Ammon's horn (tissue), 1 donor: ENCODE results near the gene PRPS2.

ENCODE experiments used
- DNase-seq: peaks from one replicate; pipeline ENCODE4 v3.0.0-alpha.2; 2016; ENCODE audit warnings: low spot score

PRPS2 gene

DNA sequence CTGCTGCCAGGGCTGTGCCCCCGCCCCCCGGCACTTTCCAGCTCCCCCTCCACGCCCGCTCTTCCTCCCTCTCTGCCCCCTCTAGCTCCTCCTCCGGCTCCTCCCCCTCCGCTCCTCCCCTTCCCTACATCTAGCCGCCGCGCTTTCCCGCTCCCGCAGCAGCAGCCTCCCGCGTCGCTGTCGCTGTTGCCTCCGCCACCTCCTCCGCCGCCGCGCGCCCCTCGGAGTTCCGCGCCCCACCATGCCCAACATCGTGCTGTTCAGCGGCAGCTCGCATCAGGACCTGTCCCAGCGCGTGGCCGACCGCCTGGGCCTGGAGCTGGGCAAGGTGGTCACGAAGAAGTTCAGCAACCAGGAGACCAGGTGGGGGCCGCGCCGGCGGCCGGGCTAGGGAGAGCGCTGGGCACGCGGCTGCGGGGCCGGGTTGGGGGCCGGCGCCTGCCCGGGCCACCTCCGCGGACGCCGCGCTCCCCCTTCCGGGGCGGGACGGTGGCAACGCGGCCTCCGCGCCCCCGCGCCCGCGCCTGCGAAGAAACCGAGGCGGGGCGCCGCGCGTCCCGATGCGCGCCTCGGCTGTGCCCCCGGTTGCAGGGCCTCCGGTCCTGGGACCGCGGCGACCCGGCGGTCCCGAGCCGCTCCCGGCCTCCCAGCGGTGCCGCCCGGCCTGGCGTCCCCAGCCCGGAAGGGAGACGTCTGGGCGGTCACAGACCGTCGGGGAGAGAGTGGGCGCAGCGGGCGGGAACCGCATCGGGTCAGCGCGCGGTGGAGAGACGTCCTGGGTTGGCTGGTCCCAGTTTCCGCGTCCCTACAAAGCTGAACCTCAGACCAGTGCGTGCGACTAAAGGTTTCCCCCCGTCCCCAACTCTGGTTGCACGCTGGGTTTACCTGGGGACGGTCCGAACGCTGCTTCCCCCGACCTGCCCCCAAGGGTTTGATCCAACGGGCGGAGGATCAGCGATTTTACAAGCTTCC, at the start of gene PRPS2:
Gene PRPS2 (plus strand): TSS at position 156 of the 972 bp plus-strand sequence. CDS start 86 bp downstream, at position 242.
- DNase-seq = peak; percentile 77

DNA sequence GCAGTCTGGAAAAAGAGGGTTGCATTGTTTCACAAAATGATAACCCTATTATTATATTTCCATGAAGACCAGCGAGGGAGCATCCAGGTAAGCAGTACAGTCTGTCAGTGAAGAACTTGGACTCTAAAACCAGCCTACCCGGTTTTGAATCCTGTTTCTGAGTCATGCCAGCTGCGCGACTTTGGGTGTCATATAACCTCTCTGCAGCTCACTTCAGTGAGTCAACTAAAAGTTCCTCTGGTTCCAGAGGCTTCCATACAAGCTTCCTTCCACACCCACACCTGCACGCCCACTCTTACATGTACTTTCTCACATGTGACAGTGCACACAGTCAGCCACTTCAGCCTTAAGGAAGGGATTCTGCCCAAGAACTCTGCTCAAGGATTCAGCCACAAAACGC, 49.8 kb upstream of the PRPS2 start:
- no peak for DNase-seq

DNA sequence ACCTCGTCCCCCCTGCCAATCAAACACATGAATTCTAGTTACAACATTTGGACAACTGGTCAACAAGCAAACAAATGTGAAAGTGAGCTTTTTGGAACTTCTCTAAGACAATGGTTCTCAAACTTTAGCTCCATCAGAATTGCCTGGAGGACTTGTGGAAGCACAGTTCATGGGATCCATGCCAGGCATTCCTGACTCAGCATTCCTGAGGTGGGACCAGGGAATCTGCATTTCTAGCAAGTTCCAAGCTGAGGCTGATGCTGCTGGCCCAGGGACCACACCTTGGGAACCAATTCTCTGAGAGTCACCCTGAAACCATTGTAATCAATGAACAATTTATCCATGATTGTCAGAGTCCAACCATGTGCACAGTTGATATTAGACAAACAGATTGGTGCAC, 43.8 kb upstream of the PRPS2 start:
- DNase-seq = no peak

DNA sequence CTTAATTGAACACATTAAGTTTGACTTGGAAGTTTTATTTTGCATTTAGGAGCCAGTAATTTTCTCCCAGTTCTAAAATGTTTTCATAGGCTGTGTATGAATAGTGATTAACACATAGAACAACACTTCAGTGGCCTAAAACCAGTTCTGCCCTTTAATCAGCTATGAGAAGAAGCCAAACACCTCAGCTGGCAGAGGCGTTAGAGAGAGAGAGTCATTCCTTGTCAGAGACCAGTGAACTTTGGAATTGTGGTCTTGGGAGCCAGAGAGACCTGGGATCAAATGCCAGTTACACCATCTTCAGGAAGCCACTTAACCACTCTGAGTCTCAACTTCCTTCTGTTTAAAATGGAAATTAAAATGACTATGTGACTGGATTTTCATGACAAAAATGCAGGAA, 39.3 kb upstream of the PRPS2 start:
- DNase-seq = no peak

DNA sequence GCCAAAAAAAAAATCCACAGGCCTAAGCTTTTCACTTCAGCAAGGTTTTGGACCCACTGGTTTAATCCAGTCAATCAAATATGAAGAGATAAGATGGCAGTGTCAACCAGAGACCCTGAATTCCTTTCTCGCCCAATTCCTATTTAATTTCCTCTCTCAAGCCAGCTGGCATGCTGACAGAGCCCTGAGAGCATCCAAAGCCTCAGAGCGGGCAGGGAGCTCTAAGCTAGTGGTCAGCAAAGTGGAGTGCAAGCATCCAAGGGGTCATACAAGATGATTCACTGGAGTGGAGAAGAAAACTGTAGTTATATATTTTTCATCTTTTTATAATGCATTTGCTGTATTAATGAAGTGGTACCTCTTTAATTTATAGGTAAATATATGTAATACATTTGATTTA, 37.8 kb upstream of the PRPS2 start:
- DNase-seq = no peak

DNA sequence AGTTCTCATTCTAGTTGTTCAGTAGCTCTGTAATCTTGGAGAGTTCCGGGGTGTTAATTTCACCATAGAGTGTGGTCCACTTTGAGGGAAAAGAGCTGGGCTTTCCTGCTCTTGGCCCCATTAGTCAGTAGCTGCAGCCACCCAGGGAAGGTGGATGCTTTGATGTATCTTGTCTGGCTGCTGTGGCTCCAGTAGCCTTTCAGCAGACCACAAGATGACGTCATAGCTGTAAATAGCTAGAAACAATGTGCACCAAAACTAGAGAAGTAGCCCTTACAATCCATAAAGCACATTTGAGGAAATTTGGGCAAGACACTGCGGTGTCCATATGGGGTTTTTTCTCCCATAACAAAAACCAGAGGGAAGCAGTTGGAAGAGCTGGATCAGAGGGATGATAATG, 32.9 kb upstream of the PRPS2 start:
- no peak for DNase-seq

DNA sequence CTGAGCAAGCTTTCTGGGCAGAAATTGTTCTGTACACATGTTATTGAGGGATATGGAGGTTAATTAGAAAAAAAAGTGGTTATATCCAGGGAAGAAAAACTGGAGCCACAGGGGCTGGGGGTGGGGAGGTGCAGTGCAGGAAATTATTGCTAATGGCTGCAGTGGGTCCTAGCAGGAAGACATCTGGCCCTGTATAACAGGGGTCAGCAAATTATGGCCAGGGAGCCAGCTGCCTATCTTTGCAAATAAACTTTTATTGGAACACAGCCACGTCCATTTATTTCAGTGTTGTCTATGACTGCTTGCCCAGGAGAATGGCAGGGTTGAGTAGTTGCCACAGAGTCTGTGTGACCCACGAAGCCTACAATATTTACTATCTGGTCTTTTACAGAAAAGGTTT, 23.4 kb upstream of the PRPS2 start:
- no peak for DNase-seq

DNA sequence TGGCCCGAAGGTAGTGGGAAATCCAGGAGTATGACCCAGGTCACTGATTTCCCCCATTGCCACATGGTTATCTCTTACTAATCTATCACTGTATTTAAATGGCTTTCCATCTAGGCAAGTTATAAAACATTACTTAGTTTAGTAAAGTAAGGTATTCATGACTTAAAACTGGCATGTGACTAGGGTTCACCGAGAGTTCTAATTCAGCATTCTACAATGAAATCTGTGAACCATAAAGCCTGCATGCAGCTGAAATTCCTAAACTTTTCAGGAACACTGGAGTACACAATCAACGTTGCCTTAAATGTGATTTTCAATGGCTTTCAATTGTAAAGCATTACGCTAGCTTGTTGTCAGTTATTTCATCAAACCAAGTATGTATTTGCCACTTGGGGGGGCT, 22.7 kb upstream of the PRPS2 start:
- DNase-seq = no peak

DNA sequence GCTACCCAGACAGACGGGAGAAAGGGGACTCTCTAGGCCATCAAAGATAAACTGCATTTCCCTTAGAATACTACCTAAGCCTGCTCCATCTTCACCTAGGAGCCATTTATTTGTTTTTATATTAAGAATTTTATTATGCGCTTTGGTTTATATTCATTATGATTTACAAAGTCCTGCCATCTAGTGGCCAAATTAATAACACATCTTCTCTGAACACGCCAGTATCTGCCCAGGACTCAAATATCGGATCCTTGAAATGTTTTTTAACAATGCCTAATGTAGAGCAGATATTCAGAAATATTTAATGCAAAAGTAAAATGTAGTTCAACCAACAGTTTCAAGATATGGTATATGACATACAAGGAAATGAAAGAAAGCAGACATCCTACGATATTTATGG, 20.8 kb upstream of the PRPS2 start:
- DNase-seq = peak; percentile 20

DNA sequence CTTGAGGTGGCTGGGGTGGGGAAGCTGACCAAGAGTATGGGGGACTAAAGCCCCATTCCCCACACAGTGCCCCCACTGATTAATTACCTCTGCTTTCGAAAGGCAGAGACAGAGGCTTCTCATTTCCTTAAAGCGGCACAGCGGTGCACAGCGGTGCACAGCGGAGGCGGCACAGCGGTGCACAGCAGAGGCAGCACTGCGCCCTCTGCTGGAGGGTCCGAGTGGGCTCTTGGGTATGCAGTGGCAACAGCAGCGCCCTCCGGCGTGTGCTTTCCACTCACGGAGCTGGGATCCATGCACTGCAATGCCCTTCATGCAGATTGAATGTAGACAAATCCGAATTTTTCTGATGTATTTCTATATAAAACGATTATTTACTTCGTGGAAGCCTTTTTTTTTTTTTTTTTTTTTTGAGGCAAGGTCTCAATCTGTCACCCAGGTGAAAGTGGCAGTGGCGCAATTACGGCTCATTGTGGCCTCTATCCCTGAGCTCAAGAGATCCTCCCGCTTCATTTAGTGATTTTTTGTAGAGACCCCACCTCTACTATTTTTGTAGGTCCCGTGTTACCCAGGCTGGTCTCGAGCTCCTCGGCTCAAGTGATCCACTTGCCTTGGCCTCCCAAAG, 19.7 kb upstream of the PRPS2 start:
- DNase-seq = peak; percentile 7

DNA sequence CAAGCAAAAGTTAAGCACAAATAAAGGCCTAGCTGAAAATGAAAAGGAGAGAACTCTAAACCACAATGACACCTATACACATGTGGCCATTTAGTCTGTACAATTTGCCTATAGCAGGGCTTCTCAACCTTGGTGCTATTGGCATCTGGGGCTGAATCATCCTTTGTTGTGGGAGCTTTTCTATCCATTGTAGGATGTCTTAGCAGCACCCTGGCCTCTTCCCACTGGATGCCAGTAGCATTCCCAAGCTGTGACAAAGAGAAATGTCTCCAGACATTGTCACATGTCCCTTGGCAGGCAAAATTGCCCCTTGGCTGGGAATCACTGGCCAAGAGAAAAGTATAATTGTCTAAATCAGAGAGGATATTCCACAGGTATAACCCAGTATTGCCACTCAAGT, 13.5 kb upstream of the PRPS2 start:
- DNase-seq = no peak

DNA sequence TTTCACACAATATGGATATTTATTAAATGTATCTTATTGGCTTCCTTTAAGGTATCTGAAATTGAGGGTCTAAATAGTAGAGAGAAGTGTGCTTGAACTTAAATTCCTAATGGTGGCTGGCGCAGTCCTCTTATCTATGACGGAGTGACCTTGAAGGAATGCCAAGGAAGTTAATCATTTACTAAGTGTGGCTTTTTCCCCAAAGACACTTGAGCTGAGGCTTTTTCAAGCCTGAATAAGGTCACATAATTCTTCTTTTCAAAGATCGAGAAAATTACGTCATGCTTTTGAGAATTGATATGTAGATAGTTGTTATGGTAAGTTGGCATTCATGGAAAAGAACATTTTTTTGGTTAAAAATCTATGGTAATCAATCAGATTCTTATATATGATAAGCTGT, 11.7 kb upstream of the PRPS2 start:
- no peak for DNase-seq

DNA sequence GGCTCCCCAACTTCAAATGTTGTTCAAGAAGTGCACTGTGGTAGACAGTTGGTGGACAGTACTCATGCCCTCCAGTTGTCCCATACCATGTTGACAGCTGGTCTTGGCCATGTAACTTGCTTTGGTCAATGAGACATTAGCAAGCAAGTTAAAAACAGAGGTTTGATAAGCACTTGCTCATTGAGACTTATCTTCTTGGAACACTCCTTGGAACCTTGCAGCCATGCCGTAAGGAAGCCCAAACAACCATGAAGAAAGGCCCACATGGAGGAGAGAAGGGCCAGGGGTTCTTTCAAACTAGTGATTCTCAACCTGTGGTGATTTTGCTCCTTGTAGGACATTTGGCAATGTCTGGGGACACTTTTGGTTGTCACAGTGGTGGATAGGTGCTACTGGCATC, 2.6 kb upstream of the PRPS2 start:
- DNase-seq = no peak

DNA sequence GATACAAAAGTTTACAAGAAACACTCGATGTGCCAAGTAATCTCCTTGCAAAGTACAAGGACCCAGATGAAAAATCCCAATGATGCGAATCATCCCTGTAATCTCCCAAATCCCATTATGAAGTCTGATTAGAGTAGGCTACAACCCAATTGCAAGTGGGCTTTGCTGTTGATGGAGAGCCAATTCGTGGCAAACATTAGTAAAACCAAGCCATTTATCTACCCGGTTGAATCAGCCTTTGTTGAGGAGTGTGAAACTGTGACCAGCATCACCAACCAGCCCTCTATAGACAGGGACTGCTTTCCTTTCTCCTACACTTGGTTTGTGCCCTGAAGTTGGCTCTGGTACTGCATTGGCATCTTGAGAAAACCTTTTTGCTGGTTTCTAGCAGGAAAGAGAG, 1.2 kb upstream of the PRPS2 start:
- DNase-seq = peak; percentile 23

DNA sequence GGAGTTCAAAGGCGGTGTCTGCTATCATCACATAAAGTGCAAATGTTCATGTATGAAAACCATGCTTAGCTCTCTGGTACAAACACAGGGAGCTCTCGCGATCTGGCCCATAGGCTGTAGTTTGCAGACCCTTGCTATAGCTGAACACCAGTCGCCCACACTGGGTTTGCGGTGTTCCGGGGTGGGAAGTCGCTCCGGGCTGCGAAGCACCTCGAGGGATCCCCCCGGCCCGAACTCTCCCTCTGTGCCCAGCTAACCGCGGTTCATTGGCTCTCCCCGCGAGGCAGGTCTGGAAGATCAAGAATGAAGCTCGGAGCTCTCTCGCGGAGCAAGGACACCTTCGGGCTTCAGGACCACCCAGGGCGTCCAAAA, 341 bp upstream of the PRPS2 start:
- DNase-seq = no peak

DNA sequence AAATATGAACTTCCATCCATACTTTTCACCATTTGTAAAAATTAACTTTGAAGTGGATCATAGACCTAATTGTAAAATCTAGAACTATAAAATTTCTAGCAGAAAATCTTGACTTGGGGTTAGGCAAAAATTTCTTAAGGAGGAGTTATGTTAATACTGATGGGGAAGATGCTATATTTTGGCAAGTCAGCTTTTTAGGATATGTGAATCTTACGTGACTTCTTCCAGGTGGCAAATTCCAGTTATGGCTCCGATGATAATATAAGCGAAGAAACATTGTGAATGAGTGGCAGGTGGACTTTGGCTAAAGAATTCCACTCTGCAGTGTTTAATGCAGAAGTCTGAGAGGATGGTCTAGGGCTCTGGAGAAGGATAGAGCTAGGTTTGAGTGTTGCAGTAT, 1.5 kb downstream of the PRPS2 start:
- no peak for DNase-seq

DNA sequence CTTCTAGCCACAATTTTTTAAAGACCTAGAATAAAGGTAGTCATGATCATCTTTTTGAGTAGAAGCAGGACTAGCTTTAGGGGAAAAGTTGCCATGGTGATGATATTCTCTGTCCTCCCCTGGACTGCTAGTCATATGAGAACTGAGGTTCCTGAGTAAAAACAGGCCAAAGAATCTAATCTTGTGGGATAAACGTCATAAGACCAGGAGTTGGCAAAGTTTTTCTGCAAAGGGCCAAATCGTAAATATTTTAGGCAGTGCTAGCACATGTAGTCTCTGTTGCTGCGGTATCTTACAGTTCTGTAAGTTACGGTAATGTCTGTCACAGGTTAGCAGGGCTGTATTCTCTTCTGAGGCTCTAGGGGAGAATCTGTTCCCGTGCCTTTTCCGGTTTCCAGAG, 3.4 kb downstream of the PRPS2 start:
- DNase-seq = no peak

DNA sequence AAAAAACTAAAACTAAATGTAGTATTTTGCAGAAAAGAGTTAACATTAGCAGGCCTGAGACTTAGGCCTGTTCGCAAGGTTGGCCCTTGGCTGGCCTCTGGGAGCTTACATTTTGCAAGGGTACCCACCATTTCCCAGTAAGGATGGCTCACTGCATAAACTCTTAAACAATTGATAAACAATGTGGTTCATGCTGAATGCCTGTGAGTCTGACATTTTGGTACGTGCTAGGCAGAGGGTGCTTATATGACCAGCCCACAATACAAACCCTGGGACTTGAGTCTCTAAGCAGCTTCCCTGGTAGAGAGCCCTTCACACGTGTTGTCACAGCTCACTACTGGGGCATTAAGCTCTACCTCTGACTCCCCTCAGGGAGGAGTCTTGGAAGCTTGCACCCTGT, 7.4 kb downstream of the PRPS2 start:
- no peak for DNase-seq

DNA sequence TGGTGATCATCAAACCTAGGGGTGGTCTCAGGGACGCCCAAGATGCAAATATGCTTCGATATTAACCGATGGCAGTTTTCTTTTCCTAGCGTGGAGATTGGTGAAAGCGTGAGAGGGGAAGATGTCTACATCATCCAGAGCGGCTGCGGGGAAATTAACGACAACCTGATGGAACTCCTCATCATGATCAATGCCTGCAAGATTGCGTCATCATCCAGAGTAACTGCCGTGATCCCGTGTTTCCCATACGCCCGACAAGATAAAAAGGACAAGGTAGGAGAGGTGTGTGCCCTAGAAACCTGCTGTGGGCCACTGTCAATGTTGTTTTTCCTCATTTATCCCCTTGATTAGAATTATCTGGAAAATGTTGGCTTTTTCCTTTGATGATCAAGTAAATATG, 7.9 kb downstream of the PRPS2 start:
- DNase-seq = no peak

DNA sequence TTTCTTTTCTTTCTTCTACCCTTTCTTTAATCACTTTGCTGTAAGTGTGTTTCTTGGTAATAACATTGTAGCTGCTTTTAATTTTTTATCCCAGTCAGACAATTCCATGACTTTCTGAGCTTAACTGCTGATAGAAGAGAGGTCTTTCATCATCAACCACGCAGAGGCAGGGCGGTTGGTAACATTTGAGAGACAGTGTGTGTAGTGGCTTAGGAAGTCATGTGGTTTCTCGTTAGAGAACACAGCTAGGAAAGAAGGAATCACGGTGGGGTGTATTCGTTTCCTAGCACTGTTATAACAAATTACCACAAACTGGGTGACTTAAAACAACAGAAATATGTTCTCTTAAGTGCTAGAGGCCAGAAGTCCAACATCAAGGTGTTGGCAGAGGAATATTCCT, 11.5 kb downstream of the PRPS2 start:
- no peak for DNase-seq

DNA sequence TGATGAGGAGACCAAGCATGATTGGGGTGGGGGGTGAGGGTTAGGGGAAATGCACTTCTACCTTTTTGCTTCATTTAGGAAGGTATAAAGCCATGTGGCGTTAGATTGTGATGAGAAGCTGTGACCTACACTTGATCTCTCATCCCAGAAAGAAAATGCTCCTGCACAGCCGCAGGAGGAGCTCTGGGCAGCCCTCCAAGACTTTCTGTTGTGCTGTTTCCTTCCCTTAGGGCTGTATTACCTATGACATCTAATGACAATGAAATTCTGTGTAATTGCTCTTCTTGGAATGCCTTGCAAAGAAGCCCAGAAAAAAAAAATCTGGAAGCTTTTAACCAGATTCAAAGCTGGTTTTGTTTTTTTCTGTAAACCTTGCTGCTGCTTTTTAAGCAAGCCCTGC, 13.4 kb downstream of the PRPS2 start:
- no peak for DNase-seq

DNA sequence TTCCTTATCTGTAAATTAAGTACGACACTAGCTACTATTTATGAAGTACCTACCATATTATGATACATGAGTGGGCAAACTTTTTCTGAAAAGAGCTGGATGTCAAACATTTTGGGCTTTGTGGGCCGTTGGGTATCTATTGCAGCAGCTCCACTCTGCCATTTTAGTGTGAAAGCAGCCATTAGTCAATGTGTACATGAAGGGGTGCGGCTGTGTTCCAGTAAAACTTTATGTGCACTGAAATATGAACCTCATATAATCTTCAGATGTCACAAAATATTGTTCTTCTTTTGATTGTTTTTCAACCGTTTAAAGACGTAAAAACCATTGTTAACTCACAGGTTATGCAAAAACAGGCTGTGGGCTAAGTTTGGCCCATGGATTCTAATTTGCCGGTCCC, 14.1 kb downstream of the PRPS2 start:
- no peak for DNase-seq

DNA sequence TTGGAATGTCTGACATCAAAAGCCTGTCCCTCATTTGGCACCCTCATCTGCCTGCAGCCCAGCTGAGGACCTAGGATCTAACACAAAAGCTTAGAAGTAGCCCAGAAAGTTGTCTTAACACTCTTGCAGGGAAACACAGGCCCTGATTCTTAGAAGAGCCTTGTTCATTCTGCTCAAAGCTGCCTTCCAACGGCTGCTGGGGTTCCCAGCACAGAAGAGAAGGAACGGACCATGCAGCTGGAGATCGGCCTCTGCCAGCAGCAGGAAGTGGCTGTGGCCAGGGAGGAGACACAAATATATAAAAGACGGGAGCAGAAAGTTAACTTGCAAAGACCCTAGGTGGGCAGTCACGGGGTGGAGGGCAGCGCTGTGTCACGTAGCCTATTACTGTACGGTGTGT, 20.4 kb downstream of the PRPS2 start:
- peak; percentile 2 for DNase-seq

DNA sequence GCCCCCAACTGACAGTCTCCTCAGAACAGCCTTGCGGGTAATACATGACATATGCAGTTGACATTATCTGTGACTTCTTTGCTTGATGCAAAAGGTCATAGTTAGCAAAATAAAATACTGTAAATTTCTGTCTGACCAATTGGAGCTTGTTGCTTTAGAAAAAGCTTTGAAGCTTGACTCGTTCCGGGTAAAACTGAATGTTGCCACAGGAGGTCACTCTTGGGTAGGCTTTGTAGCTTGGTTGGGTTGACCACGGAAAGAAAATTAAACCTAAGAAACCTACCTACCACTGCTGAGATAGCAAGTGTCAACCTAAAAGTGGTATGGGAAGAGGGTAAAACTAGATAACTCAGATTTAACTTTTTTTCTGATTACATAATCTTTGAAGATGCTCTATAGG, 23.2 kb downstream of the PRPS2 start:
- peak; percentile 59 for DNase-seq
